GM12873 (cell line): Measurements from ENCODE around the gene CLN6.

Source experiments
- TF ChIP-seq, protein P1 (sequence below): IDR thresholded peaks from 2 replicates; pipeline ENCODE4 v1.5.1; 2012; ENCODE audit warnings: low read depth, mild to moderate bottlenecking, moderate library complexity, low read length, control low read depth; ENCODE audit not compliant: insufficient read depth; ENCODE audit errors: missing control alignments

Gene CLN6

DNA sequence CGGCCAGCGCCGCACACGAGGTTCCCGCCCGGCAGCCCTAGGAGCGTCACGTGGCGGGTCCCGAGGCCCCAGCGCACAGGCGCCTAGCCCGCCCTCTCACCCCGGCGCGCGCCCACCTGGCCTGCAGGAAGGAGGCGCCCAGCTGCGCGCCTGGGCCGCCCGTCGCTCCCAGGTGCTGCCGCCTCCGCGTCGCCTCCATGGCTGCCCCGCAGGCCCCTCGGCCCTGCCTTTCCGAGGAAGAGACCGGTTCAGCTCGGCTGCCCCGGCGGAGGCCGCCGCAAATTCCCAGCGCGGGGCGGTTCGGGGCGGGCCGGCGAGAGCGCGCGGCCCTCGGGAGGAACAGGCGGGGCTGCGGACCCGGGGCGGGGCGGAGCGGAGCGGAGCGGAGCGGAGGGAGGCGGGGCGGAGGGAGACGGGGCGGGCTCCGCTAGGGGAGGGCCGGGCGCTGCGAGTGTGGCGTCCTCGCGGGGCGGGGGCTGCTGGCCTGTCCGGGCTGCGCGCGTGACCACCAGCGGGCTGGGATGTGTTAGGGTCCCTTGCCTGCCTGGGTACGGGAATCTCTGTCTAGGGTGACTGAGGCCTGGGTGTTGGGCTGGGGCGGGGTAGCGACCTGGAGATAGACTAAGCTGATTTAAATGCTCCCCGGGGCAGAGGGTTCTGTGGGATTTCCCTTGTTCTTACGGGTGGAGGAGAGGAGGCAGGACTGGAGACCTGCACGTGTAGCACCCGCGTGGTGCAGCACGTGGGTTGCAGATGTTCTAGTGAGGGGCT is at the start of gene CLN6:
Gene CLN6, minus strand, starts transcription at position 343 of the 771 bp plus-strand sequence. Its CDS starts 144 bp downstream, at position 199.
- TF ChIP-seq, protein P1, sequence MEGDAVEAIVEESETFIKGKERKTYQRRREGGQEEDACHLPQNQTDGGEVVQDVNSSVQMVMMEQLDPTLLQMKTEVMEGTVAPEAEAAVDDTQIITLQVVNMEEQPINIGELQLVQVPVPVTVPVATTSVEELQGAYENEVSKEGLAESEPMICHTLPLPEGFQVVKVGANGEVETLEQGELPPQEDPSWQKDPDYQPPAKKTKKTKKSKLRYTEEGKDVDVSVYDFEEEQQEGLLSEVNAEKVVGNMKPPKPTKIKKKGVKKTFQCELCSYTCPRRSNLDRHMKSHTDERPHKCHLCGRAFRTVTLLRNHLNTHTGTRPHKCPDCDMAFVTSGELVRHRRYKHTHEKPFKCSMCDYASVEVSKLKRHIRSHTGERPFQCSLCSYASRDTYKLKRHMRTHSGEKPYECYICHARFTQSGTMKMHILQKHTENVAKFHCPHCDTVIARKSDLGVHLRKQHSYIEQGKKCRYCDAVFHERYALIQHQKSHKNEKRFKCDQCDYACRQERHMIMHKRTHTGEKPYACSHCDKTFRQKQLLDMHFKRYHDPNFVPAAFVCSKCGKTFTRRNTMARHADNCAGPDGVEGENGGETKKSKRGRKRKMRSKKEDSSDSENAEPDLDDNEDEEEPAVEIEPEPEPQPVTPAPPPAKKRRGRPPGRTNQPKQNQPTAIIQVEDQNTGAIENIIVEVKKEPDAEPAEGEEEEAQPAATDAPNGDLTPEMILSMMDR = no peak

DNA sequence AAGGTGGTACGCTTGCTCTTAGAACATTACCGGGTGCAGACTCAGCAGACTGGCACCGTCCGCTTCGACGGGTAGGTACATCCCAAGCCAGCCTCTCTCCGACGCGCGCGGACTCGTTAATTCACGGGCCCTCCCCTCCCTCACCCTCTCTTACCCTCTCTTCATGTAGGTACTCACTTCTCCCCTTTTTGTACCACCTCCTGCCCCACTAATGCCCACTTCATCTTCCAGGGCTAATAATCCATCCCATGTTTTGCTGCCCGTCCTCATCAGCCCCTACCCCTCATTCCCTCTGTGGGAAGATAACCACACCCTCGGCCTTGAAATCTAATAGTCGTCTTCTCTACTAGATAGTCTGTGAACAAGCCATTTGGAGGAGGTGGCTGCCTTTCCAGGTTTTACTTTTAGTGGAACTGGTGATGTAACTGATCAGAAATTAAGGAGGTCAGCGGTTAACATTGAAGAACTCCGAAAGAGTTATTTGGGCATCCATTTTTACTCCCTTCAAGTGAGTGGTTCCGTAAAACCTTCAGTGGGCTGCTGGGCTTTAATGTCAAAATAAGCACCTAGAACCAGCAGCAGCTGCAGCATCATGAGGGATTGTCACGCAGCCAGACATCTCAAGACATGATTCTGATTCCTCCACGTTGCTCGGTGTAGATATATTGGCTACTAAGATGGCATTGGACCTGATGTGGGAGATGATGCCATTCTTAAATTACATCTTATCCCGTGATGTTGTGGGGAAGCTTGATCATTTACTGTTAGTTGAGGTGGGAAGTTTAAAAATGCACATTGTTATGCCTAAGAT is 49.3 kb upstream of the CLN6 start:
- TF ChIP-seq, protein P1 = no peak

DNA sequence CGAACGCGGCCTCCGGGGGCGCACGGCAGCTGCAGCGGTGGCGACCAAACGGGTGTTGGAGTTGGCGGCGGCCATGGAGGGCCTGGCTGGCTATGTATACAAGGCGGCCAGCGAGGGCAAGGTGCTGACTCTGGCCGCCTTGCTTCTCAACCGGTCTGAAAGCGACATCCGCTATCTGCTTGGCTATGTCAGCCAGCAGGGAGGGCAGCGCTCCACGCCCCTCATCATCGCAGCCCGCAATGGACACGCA is 48.7 kb upstream of the CLN6 start:
- TF ChIP-seq, protein P1 = peak; percentile 58

DNA sequence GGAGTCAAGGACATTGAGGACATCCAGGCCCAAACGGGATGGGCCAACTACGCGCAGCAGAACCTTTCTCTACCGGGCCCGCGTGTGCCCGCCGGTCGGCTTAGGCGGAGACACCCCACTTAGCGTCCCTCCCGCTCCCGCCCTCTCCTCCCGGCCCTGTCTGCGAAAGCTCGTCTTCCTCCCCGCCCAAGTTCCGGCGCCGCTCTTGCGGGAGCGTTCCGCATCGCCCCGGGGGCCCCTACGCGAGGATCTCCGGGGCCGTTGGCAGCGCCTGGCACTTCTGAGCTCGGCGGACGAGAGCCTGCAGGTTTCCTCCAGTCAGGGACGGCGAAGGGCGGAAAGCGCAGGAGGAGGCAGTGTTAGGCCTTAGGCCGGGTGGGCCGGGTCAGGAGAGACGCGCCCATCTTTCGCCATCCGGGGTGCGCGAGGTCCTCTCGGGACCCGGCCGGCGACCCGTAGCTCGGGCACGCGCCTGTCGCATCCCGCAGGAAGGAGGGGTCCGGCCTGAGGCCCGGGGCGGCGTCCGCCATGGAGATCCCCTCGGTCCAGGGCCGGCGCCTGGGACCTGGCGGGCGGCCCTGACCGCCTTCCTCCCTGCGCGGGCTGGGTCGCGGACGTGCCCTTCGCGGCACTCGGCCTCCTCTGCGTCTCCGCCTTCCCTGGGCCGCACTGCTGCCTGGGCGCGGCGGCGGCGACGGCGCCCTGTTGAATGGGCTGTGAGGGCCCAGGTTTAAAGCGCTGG is 48.2 kb upstream of the CLN6 start, which contains the start of gene FEM1B:
Gene FEM1B, plus strand, starts transcription at position 143 of the 742 bp plus-strand sequence. CDS start 673 bp downstream, outside the sequence.
- TF ChIP-seq, protein P1 = no peak

DNA sequence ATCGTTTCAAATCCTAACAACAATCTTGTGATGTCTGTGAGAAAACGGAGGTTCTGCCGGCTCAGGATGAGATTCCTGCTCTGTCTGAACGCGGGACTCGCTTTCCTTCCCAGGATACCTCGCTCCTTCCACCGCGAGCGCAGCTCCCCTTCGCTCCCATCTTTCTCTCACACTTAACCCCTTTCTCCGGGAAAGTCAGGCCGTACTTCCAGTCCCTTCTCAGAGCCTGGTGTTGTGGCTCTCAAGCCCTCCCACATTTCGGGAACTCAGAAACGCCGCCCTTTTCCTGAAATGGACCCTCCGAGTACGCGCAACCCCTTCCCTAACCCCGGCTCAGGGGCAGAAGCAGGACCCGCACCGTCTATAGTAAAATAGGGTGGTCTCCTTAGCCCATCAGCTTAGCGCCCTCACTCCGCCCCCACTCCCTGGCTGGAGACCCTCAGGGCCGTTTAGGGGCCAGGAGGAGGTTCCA is 47.6 kb upstream of the CLN6 start:
- TF ChIP-seq, protein P1 = no peak

DNA sequence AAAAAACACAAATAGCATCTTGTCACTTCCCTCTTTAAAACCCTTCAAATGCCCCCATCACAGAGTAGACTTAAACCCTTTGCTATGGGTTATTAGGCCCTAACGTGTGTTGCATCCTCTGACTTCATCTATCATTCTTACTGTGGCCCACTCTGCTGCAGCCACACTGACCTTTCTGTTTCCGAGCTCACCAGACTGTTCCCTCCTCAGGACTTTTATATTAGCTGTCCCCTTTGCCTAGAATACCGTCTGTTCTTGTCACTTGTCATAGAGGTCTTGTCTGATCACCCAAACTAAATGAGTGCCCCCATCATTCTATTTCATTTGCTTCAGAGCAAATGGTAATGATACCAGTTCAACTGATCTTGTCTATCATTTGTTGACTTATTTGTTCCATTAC is 47.1 kb upstream of the CLN6 start:
- TF ChIP-seq, protein P1 = no peak
